Neural cell (in vitro differentiated cells): ENCODE results near the gene UNC5B. TPM values are rescaled to one million over a fixed set of nuclear protein-coding genes. Genes with fewer than 3 reads are reported as not detected.

ENCODE experiments used
- H2AFZ ChIP-seq: fragments of 200-600, 300-800 bp; sonication (generic), shearing (Covaris generic); 2 replicates; pipeline ENCODE4 v1.6.0; 2014; ENCODE audit warnings: low read depth, mild to moderate bottlenecking, antibody characterized with exemption, low read length, moderate library complexity
- H3F3A ChIP-seq: fragments of 200-600 bp; shearing (Covaris generic); 2 replicates; pipeline ENCODE4 v1.6.1; 2016; ENCODE audit warnings: mild to moderate bottlenecking, moderate library complexity, mixed read lengths, antibody characterized with exemption, low read length; ENCODE audit not compliant: insufficient read depth, poor library complexity, severe bottlenecking
- H3K27ac ChIP-seq: fragments of 200-600, 300-800 bp; sonication (generic), shearing (Covaris generic); 2 replicates; pipeline ENCODE4 v1.5.1; 2014; ENCODE audit warnings: mild to moderate bottlenecking, low read length, moderate library complexity
- H3K27me3 ChIP-seq: fragments of 300-800, 200-600 bp; sonication (generic), shearing (Covaris generic); 2 replicates; pipeline ENCODE4 v1.6.0; 2014; ENCODE audit warnings: mild to moderate bottlenecking, low read depth, low read length, moderate library complexity; ENCODE audit not compliant: insufficient read depth
- H3K36me3 ChIP-seq: fragments of 300-800, 200-600 bp; sonication (generic), shearing (Covaris generic); 2 replicates; pipeline ENCODE4 v1.5.1; 2014; ENCODE audit warnings: mild to moderate bottlenecking, antibody characterized with exemption, low read length, moderate library complexity; ENCODE audit not compliant: insufficient read depth
- H3K4me2 ChIP-seq: fragments of 300-800, 200-600 bp; sonication (generic), shearing (Covaris generic); 2 replicates; pipeline ENCODE4 v1.6.0; 2014; ENCODE audit warnings: mild to moderate bottlenecking, low read length
- H3K4me3 ChIP-seq: fragments of 300-800, 200-600 bp; sonication (generic), shearing (Covaris generic); 2 replicates; pipeline ENCODE4 v1.5.1; 2014; ENCODE audit warnings: mild to moderate bottlenecking, low read length, moderate library complexity
- H3K79me2 ChIP-seq: fragments of 200-600 bp; shearing (Covaris generic); replicated peaks from 2 replicates; pipeline ENCODE4 v1.6.0; 2014; ENCODE audit warnings: mild to moderate bottlenecking, low read length, moderate library complexity; ENCODE audit not compliant: insufficient read depth
- H3K9ac ChIP-seq: fragments of 300-800, 200-600 bp; sonication (generic), shearing (Covaris generic); 2 replicates; pipeline ENCODE4 v1.6.1; 2016; ENCODE audit warnings: mild to moderate bottlenecking, low read length, mixed read lengths
- H3K9me2 ChIP-seq: fragments of 200-600 bp; shearing (Covaris generic); 2 replicates; pipeline ENCODE4 v1.6.1; 2016; ENCODE audit warnings: mild to moderate bottlenecking, low read length, mixed read lengths; ENCODE audit not compliant: insufficient read depth
- H3K9me3 ChIP-seq: fragments of 200-600, 300-800 bp; sonication (generic), shearing (Covaris generic); 2 replicates; pipeline ENCODE4 v1.6.1; 2016; ENCODE audit warnings: mild to moderate bottlenecking, mixed run types, low read length, moderate library complexity, mixed read lengths
- H4K20me1 ChIP-seq: fragments of 200-600 bp; shearing (Covaris generic); 2 replicates; pipeline ENCODE4 v1.6.1; 2016; ENCODE audit warnings: mild to moderate bottlenecking, mixed run types; ENCODE audit not compliant: insufficient read depth
- EP300 ChIP-seq: fragments of 450-650 bp; conservative IDR thresholded peaks from 2 replicates; pipeline ENCODE4 v1.6.1; 2014; ENCODE audit warnings: antibody characterized with exemption, mild to moderate bottlenecking, moderate library complexity; ENCODE audit not compliant: poor library complexity, severe bottlenecking
- EZH2 ChIP-seq: fragments of 200-600, 300-800 bp; shearing (Covaris generic), sonication (generic); IDR thresholded peaks from 2 replicates; pipeline ENCODE4 v1.6.1; 2014; ENCODE audit warnings: antibody characterized with exemption, low read length, borderline replicate concordance, mild to moderate bottlenecking; ENCODE audit not compliant: insufficient read depth, poor library complexity, severe bottlenecking
- MXI1 ChIP-seq: fragments of 450-650 bp; conservative IDR thresholded peaks from 2 replicates; pipeline ENCODE4 v1.6.1; 2014; ENCODE audit warnings: antibody characterized with exemption, mild to moderate bottlenecking; ENCODE audit not compliant: poor library complexity, severe bottlenecking
- POLR2AphosphoS5 ChIP-seq: IDR thresholded peaks from 2 replicates; pipeline ENCODE4 v1.6.1; 2012
- RAD21 ChIP-seq: fragments of 450-650 bp; conservative IDR thresholded peaks from 2 replicates; pipeline ENCODE4 v1.6.1; 2014; ENCODE audit warnings: antibody characterized with exemption, mild to moderate bottlenecking, moderate library complexity
- SMC3 ChIP-seq: fragments of 450-650 bp; conservative IDR thresholded peaks from 2 replicates; pipeline ENCODE4 v1.6.1; 2014; ENCODE audit warnings: antibody characterized with exemption, mild to moderate bottlenecking, moderate library complexity; ENCODE audit not compliant: poor library complexity
- TAF1 ChIP-seq: IDR thresholded peaks from 2 replicates; pipeline ENCODE4 v1.6.1; 2012; ENCODE audit warnings: low read depth
- polyA plus RNA-seq: library from polyadenylated mRNA; depleted of rRNA; stranded (reverse); fragments of >200 nt; gene quantifications from 2 replicates; pipeline ENCODE4 v1.2.3, GENCODE V29; 2014
- TF ChIP-seq, protein P1 (sequence below): fragments of 450-650 bp; IDR thresholded peaks from 2 replicates; pipeline ENCODE4 v1.5.1; 2014; ENCODE audit warnings: antibody characterized with exemption, mild to moderate bottlenecking, moderate library complexity; ENCODE audit not compliant: poor library complexity, severe bottlenecking
- TF ChIP-seq, protein P2 (sequence below): IDR thresholded peaks from 2 replicates; pipeline ENCODE4 v1.6.1; 2012; ENCODE audit warnings: borderline replicate concordance

Gene UNC5B
- polyA plus RNA-seq, 1 donor from 2014 or later, result 2.0 TPM

DNA sequence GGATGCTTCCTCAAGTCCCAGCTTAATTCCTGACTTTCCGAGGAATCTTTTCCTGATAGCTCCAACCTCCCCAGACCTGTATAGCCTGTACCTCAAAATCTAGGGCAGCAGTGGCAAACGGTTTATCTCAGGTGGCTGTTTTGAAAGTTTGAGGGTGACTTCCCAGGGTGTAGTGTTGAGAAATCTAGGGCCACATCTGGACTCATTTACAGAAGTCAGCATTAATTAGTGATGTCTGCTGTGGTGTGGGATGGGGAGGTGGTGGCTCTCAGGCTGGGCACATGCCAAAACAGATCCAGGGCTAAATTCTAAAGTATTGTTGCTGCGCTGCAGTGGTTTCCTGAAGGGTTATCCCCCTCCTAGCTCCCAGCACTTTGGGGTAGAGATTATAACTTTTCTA lies 38.0 kb downstream of the UNC5B start:
- Histone ChIP-seq H3F3A (no peaks in the 10 kb centered on the region), H3K9me2 (no peaks in the 10 kb centered on the region), H2AFZ (no peak overlapping the region), H3K36me3 (no peaks in the 10 kb centered on the region), H3K27ac (no peak overlapping the region), H3K27me3 (no peaks in the 10 kb centered on the region), H3K79me2 (no peaks in the 10 kb centered on the region), H3K4me3 (no peak overlapping the region), H3K4me2 (no peak overlapping the region), H4K20me1 (no peaks in the 10 kb centered on the region), H3K9me3 (no peaks in the 10 kb centered on the region), H3K9ac (no peak overlapping the region)
- no peak for TF ChIP-seq TAF1
- TF ChIP-seq SMC3, result no peak
- TF ChIP-seq POLR2AphosphoS5, result no peak
- TF ChIP-seq, protein P1, sequence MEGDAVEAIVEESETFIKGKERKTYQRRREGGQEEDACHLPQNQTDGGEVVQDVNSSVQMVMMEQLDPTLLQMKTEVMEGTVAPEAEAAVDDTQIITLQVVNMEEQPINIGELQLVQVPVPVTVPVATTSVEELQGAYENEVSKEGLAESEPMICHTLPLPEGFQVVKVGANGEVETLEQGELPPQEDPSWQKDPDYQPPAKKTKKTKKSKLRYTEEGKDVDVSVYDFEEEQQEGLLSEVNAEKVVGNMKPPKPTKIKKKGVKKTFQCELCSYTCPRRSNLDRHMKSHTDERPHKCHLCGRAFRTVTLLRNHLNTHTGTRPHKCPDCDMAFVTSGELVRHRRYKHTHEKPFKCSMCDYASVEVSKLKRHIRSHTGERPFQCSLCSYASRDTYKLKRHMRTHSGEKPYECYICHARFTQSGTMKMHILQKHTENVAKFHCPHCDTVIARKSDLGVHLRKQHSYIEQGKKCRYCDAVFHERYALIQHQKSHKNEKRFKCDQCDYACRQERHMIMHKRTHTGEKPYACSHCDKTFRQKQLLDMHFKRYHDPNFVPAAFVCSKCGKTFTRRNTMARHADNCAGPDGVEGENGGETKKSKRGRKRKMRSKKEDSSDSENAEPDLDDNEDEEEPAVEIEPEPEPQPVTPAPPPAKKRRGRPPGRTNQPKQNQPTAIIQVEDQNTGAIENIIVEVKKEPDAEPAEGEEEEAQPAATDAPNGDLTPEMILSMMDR, result no peak
- TF ChIP-seq EZH2, result no peak
- TF ChIP-seq RAD21, result no peak
- no peak for TF ChIP-seq EP300
- TF ChIP-seq, protein P2, sequence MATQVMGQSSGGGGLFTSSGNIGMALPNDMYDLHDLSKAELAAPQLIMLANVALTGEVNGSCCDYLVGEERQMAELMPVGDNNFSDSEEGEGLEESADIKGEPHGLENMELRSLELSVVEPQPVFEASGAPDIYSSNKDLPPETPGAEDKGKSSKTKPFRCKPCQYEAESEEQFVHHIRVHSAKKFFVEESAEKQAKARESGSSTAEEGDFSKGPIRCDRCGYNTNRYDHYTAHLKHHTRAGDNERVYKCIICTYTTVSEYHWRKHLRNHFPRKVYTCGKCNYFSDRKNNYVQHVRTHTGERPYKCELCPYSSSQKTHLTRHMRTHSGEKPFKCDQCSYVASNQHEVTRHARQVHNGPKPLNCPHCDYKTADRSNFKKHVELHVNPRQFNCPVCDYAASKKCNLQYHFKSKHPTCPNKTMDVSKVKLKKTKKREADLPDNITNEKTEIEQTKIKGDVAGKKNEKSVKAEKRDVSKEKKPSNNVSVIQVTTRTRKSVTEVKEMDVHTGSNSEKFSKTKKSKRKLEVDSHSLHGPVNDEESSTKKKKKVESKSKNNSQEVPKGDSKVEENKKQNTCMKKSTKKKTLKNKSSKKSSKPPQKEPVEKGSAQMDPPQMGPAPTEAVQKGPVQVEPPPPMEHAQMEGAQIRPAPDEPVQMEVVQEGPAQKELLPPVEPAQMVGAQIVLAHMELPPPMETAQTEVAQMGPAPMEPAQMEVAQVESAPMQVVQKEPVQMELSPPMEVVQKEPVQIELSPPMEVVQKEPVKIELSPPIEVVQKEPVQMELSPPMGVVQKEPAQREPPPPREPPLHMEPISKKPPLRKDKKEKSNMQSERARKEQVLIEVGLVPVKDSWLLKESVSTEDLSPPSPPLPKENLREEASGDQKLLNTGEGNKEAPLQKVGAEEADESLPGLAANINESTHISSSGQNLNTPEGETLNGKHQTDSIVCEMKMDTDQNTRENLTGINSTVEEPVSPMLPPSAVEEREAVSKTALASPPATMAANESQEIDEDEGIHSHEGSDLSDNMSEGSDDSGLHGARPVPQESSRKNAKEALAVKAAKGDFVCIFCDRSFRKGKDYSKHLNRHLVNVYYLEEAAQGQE, result no peak
- TF ChIP-seq MXI1, result no peak

DNA sequence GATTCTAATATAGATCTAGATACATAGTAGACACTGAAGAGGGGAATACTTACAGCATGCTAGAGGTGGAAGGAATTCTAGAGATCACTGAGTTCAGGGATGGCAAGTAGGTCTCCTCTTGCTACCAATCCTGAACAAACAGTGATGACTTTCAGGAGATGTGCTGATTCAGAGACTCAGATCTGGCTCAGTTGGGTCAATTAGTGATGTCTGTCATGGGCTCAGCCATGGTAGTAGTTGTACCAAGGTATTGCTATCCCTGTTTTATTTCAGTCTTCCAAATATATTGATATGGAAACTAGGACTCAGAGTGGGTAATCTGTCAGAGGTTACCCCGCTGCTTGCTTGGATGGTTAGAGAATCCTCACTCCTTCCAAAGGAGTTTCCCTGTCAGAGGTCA lies 38.5 kb downstream of the UNC5B start:
- no peak overlapping the region for H3K4me2 ChIP-seq
- no peak overlapping the region for H3K9ac ChIP-seq
- no peak overlapping the region for H2AFZ ChIP-seq
- TF ChIP-seq SMC3 (no peak), TAF1 (no peak), RAD21 (no peak), MXI1 (no peak), EP300 (no peak), POLR2AphosphoS5 (no peak), EZH2 (no peak)
- TF ChIP-seq, protein P1, result no peak
- no peaks in the 10 kb centered on the region for H3K9me3 ChIP-seq
- no peaks in the 10 kb centered on the region for H4K20me1 ChIP-seq
- no peaks in the 10 kb centered on the region for H3K27me3 ChIP-seq
- H3K9me2 ChIP-seq, result no peaks in the 10 kb centered on the region
- no peak overlapping the region for H3K4me3 ChIP-seq
- no peaks in the 10 kb centered on the region for H3K79me2 ChIP-seq
- no peaks in the 10 kb centered on the region for H3K36me3 ChIP-seq
- no peak overlapping the region for H3K27ac ChIP-seq
- H3F3A ChIP-seq, result no peaks in the 10 kb centered on the region
